GM19467 (cell line): Measurements from ENCODE around the gene TXK.
A peak's percentile ranks its signal among the peaks of the same experiment; 100 is the strongest.

Experiments
- ATAC-seq: cut with Tn5 transposase; IDR thresholded peaks from one replicate; pipeline ENCODE4 v1.9.1; 2021; ENCODE audit warnings: mild to moderate bottlenecking, moderate library complexity; ENCODE audit not compliant: unreplicated experiment

TXK gene

GRCh38 chr4:48138511-48138910, 4.5 kb upstream of the TXK start:
- no peak for ATAC-seq

GRCh38 chr4:48137846-48138245, 3.8 kb upstream of the TXK start:
- ATAC-seq = no peak

- no peak for ATAC-seq
These were observed 381 bp downstream of the TXK start for GRCh38 chr4:48133669-48134068.

GRCh38 chr4:48131736-48132135, 2.3 kb downstream of the TXK start:
- ATAC-seq = no peak

GRCh38 chr4:48130100-48130499, 4.0 kb downstream of the TXK start:
- no peak for ATAC-seq

- ATAC-seq = no peak
These were observed 4.6 kb downstream of the TXK start for GRCh38 chr4:48129307-48130014.

- peak; percentile 85 for ATAC-seq
These were observed 6.2 kb downstream of the TXK start for GRCh38 chr4:48127682-48128404.

GRCh38 chr4:48127231-48127630, 6.8 kb downstream of the TXK start:
- ATAC-seq = no peak

- ATAC-seq = no peak
These were observed 7.4 kb downstream of the TXK start for GRCh38 chr4:48126621-48127020.

GRCh38 chr4:48124870-48125269, 9.2 kb downstream of the TXK start:
- ATAC-seq = no peak

GRCh38 chr4:48122756-48123155, 11.3 kb downstream of the TXK start:
- no peak for ATAC-seq

- no peak for ATAC-seq
These were observed 12.9 kb downstream of the TXK start for GRCh38 chr4:48121180-48121579.

GRCh38 chr4:48120132-48120531, 13.9 kb downstream of the TXK start:
- ATAC-seq = no peak

GRCh38 chr4:48119646-48120045, 14.4 kb downstream of the TXK start:
- ATAC-seq = no peak

- ATAC-seq = no peak
These were observed 16.0 kb downstream of the TXK start for GRCh38 chr4:48118081-48118480.

GRCh38 chr4:48116582-48116981, 17.5 kb downstream of the TXK start:
- no peak for ATAC-seq

- no peak for ATAC-seq
These were observed 19.6 kb downstream of the TXK start for GRCh38 chr4:48114412-48114811.

GRCh38 chr4:48112017-48112667, 21.9 kb downstream of the TXK start:
- no peak for ATAC-seq

GRCh38 chr4:48110452-48110978, 23.5 kb downstream of the TXK start:
- no peak for ATAC-seq

- ATAC-seq = peak; percentile 82
These were observed 24.4 kb downstream of the TXK start for GRCh38 chr4:48109413-48110263.
